Stomach smooth muscle (tissue), 2 donors: ENCODE data around the gene ARID3C.

Experiments
- H3K27ac ChIP-seq: one replicate; pipeline ENCODE4 v1.7.0; 2013; ENCODE audit warnings: mild to moderate bottlenecking, low read length, inconsistent platforms
- H3K27me3 ChIP-seq, 2 donors: one replicate each; pipeline ENCODE4 v1.7.0; 2013; ENCODE audit warnings: low read length in 2 of 2; ENCODE audit not compliant: insufficient read depth in 2 of 2, control insufficient read depth in 1 of 2
- H3K36me3 ChIP-seq, 2 donors: one replicate each; pipeline ENCODE4 v1.7.0; 2013; ENCODE audit warnings: low read length in 2 of 2; ENCODE audit not compliant: control insufficient read depth in 2 of 2, insufficient read depth in 2 of 2
- H3K4me1 ChIP-seq: one replicate; pipeline ENCODE4 v1.7.0; 2013; ENCODE audit warnings: low read length; ENCODE audit not compliant: control insufficient read depth, insufficient read depth
- H3K4me3 ChIP-seq, 2 donors: one replicate each; pipeline ENCODE4 v1.7.0; 2013; ENCODE audit warnings: low read length in 2 of 2
- H3K9ac ChIP-seq, 2 donors: one replicate each; pipeline ENCODE4 v1.7.0; 2013; ENCODE audit warnings: low read length in 2 of 2, mild to moderate bottlenecking in 1 of 2
- H3K9me3 ChIP-seq, 2 donors: one replicate each; pipeline ENCODE4 v1.7.0; 2013; ENCODE audit warnings: low read length in 2 of 2; ENCODE audit not compliant: control insufficient read depth in 2 of 2
- donor health status: healthy.
- donor health status: Pancreatic carcinoma.

ARID3C gene

DNA sequence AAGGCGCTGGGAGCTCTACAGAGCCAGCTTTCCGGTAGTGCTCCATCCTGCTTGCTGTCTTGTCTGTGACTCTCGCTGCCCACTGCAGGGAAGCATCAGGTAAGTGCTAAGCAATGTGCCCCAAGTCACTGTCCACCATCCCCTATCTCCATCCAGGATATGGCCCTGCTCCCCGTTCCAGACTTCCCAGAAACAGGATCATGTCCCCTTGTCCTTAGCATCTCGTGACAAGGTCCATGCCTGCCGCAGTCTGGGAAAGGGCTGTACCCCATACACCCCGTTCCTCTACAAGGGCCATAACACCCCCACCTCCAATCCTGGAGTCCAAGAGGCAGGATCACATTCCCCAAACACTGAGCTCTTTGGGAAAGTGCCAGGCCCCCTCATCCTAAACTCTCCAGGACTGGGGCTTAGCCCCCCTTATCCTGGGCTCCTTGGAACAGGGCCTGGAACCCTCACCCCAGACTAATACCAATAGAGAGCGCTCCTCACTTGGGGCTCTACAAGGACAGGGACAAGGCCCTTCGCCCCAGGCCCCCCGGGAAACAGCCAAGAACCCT is 17.5 kb downstream of the ARID3C start:
- no peaks in the 10 kb centered on the region for H3K27me3 ChIP-seq
- peak overlapping the region; percentile 73 for H3K27ac ChIP-seq
- peak overlapping the region; percentile 93 to 95 for H3K9ac ChIP-seq
- H3K4me1 ChIP-seq: peaks cover 26% of the 10 kb centered on the region
- H3K4me3 ChIP-seq: peak overlapping the region; percentile 86 to 90
- peaks cover 5 to 23% of the 10 kb centered on the region in 2 donors for H3K36me3 ChIP-seq
- H3K9me3 ChIP-seq: no peaks in the 10 kb centered on the region

DNA sequence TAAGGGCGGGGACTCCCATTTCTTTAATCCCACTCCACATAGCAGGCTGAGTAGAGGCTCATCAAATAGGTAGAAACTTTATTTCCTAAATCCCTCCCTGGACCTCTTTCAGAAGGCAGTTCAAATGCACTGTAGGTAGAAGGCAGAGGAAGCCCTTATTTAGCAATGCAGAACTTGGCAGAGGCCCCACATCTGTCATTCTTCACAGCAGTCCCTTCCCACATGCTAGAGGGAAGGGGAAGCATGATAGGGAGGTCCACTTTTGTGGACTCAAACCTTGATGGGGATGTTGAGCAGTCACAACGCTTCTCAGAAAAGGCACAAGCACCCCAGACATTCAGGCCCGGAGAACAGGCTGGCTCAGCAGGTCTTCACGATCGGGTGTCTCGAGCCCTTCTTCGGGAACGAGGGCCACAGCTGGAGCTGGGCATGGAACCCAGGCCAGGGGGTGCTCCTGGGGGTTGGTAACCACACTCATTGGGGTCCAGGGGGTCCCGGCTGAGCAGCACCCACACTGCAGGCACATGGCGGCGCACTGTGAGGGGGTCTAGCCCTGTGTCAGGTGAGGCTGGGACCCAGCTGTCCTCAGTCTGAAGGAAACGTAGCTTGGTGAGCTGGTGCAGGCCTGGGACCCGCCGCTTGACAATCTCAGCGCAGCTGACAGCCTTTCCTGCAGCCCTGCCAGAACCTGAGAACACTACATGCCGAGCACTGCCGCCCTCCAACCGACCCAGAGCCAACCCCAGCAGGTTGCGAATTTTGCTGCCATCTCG is 18.2 kb downstream of the ARID3C start:
- Histone ChIP-seq H3K9me3 (no peaks in the 10 kb centered on the region), H3K27ac (no peak overlapping the region), H3K36me3 (peaks cover 4 to 17% of the 10 kb centered on the region in 2 donors), H3K4me3 (peak overlapping the region; percentile 86 to 90), H3K27me3 (peaks cover 0 to 2% of the 10 kb centered on the region in 2 donors), H3K4me1 (peaks cover 26% of the 10 kb centered on the region), H3K9ac (peak overlapping the region in 1 of 2 donors; percentile 95)

DNA sequence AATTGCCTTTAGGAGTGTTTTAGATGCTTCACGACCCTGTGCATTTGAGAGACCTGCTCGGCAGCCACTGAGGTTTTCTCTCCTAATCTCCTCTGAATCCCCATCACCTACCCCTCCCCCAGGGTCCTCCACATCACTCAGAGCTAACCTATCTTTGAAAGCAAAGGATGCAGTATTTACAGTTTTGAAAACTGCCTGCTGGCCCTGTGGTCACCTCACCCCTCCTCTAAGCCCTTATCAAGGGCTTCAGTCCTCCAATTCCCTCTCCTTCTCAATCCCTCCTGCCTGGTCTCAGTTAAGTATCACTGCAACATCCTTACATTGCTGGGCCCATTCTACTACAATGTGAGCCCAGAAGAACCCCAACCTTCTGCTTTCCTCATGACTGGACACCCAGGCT is 21.5 kb downstream of the ARID3C start:
- H3K4me3 ChIP-seq: no peak overlapping the region
- H3K27me3 ChIP-seq: peaks cover 0 to 2% of the 10 kb centered on the region in 2 donors
- H3K9ac ChIP-seq: no peak overlapping the region
- peaks cover 17% of the 10 kb centered on the region for H3K4me1 ChIP-seq
- peaks cover 0 to 2% of the 10 kb centered on the region in 2 donors for H3K36me3 ChIP-seq
- no peaks in the 10 kb centered on the region for H3K9me3 ChIP-seq
- H3K27ac ChIP-seq: no peak overlapping the region

DNA sequence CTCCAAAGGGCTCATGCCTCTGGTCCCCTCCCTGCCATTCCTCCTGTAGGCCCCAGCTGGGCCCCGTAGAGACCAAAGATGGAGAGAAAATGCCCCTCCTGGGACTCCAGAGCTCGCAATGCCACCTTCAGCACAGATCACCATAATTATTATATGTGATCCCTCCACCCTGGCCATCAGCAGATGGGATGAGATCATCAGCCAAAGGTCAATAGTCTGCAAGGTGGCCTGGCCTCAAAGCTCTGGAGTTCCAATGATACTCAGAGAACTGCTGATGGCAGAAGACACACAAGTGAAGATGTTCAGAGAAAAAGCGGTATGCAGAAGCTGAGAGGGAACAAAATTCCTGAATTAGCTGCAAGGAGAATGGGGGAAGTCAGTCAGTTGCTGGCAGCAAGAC is 22.0 kb downstream of the ARID3C start:
- Histone ChIP-seq H3K4me1 (peaks cover 13% of the 10 kb centered on the region), H3K27ac (no peak overlapping the region), H3K36me3 (peaks cover 0 to 2% of the 10 kb centered on the region in 2 donors), H3K27me3 (peaks cover 0 to 2% of the 10 kb centered on the region in 2 donors), H3K9me3 (no peaks in the 10 kb centered on the region), H3K9ac (no peak overlapping the region), H3K4me3 (no peak overlapping the region)

DNA sequence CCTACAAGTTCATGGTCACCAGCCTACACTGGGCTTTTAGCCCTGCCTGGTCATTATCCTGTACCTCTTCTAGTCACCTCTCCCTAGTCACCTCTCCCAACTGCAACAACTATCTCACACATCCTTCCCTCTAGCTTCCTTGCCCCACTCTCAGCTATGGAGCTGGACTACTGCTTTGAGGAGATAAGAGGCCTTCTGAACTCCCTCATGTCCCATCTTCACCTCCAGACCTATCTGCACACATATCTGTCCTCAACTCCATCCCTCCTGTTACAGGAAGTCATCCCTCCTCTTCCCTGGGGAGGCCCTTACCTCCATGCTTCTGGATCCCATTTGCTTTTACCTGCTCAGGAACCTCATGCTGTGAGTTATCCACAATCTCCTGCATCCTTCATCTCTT is 22.7 kb downstream of the ARID3C start:
- H3K4me1 ChIP-seq: peaks cover 9% of the 10 kb centered on the region
- H3K27ac ChIP-seq: no peak overlapping the region
- peaks cover 0 to 2% of the 10 kb centered on the region in 2 donors for H3K27me3 ChIP-seq
- H3K4me3 ChIP-seq: no peak overlapping the region
- H3K36me3 ChIP-seq: peaks cover 0 to 2% of the 10 kb centered on the region in 2 donors
- H3K9ac ChIP-seq: no peak overlapping the region
- H3K9me3 ChIP-seq: no peaks in the 10 kb centered on the region

DNA sequence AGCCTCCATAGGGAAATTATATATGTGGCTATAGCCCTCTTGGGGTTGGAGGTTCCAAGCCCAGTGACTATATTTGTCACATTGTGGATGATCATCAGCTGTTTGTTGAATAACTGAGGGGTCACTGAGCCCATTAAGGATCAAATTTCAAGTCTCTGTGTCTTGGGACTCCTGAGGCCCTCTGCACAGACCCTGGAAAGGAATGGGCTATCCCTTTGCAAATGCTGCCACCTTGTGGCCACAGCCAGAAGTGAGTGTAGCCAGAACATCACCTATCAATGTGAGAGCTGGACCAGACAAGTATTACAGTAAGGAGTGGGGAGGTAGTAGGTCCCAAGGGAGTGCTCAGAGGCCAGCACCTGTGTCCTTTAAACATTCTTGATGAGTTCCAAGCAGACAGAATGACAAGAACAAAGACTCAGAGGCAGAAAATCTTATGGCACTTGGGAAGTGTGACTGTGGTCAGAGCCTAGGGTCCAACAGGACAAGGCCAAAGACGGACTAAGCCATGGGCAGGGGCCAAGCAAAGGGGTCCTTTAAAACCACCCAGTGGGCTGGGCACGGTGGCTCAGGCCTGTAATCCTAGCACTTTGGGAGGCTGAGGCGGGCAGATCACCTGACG is 25.1 kb downstream of the ARID3C start:
- Histone ChIP-seq H3K9ac (no peak overlapping the region), H3K4me1 (no peaks in the 10 kb centered on the region), H3K27ac (no peak overlapping the region), H3K27me3 (peaks cover 0 to 6% of the 10 kb centered on the region in 2 donors), H3K36me3 (no peaks in the 10 kb centered on the region), H3K9me3 (no peaks in the 10 kb centered on the region), H3K4me3 (no peak overlapping the region)

DNA sequence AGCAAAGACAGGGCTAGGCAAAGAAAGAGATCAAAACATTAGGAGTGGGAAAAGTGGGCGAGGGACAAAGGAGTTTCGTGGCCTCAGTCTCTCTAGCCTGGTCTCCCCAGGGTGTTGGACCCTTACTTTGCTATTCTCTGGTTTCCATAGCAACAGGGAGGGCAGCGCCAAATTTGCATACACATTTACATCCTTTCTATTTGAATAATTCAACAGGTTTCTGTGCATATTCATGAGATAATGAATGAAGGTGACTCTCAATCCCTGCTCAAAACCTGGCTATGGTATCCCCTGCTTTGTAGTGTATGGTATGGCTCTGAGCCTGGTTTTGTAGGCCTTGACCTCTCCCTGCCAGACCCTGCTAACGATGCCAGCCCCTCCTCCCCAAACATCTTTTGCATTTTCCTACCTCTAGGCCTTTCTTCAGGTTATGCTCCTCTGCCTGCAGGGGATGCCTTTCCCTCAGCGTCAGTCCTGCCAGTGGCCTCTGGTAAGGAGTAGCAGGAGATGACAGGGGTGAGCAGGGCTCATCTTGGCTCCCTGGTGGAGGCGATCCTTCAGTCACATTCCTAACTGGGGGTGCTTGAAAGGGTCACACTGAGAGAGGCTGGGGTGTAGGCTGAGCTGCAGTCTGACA is 26.8 kb downstream of the ARID3C start:
- no peak overlapping the region for H3K4me3 ChIP-seq
- no peaks in the 10 kb centered on the region for H3K9me3 ChIP-seq
- no peaks in the 10 kb centered on the region for H3K4me1 ChIP-seq
- H3K27ac ChIP-seq: no peak overlapping the region
- H3K36me3 ChIP-seq: no peaks in the 10 kb centered on the region
- peaks cover 0 to 6% of the 10 kb centered on the region in 2 donors for H3K27me3 ChIP-seq
- H3K9ac ChIP-seq: no peak overlapping the region

DNA sequence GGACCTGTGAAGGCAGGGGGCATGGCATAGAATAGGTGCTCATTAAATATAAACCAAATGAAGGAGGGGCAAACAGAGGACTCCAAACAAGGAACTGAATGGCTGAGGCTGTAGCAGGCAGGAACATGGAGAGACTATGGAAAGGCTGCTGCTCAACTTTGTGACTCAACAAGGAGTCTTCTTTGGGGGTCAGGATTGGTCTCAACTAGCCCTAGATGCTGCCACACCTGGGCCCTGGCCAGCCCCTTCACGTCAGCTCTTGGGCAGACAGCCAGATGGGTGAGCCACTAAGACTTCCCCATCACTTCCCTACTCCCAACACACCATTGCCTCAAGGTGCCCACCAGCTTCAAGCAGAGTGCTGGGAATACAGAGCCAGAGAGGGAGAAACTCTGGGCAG is 28.0 kb downstream of the ARID3C start:
- no peak overlapping the region for H3K9ac ChIP-seq
- no peak overlapping the region for H3K27ac ChIP-seq
- no peak overlapping the region for H3K4me3 ChIP-seq
- H3K36me3 ChIP-seq: no peaks in the 10 kb centered on the region
- no peaks in the 10 kb centered on the region for H3K4me1 ChIP-seq
- no peaks in the 10 kb centered on the region for H3K9me3 ChIP-seq
- peaks cover 0 to 6% of the 10 kb centered on the region in 2 donors for H3K27me3 ChIP-seq

DNA sequence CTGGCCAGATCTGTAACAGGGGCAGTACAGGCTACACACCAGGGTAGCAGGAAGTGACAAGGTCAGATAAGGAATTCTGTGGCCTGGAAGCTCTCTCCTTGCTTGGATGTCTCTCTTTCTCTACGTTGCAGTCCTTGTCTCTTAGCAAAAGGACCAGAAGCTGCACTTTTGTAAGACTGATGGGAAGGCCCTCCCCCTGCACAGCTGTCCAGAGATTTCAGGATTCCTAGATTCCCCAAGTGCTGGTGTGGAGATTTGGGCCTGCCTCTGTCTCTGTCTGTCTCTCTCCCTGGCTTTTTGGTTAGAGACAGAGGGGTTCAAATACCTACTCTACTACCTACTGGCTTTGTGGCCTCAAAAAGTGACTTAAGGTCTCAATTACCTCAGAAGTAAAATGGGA is 29.3 kb downstream of the ARID3C start:
- no peak overlapping the region for H3K9ac ChIP-seq
- no peak overlapping the region for H3K27ac ChIP-seq
- H3K36me3 ChIP-seq: no peaks in the 10 kb centered on the region
- H3K27me3 ChIP-seq: peaks cover 0 to 6% of the 10 kb centered on the region in 2 donors
- no peaks in the 10 kb centered on the region for H3K4me1 ChIP-seq
- H3K9me3 ChIP-seq: no peaks in the 10 kb centered on the region
- H3K4me3 ChIP-seq: no peak overlapping the region

DNA sequence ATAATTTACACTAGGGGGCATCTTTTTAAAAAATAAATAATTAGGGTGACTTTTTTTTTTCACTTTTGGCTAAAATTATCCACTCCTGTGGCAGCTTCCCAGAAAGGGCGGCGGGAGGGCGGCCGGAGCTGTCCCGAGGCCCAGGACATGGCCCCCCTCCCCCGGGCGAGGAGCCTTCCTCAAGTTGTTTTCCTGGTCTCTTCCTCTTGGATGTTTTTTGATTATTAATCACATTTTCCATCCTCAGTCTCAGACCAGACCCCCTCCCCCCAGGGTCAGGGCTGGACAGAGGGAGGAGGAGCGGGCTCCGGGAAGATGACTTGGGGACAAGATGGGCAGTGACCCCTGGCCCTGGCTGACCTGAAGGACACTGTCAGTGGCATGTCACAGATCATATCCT is 34.7 kb downstream of the ARID3C start:
- peaks cover 37% of the 10 kb centered on the region for H3K4me1 ChIP-seq
- H3K27me3 ChIP-seq: peaks cover 7 to 9% of the 10 kb centered on the region in 2 donors
- no peaks in the 10 kb centered on the region for H3K36me3 ChIP-seq

More for the DNA sequence above, 34.7 kb downstream of the ARID3C start:
- H3K9ac ChIP-seq: no peak overlapping the region
- no peak overlapping the region for H3K27ac ChIP-seq
- H3K4me3 ChIP-seq: no peak overlapping the region
- no peaks in the 10 kb centered on the region for H3K9me3 ChIP-seq
